HEK293 (cell line): ENCODE data around the gene CACNA2D3.
A peak's percentile ranks its signal among the peaks of the same experiment; 100 is the strongest.

Source experiments
- KLF9 ChIP-seq: fragments of 450-650 bp; formaldehyde crosslinking; IDR thresholded peaks from 2 replicates; pipeline ENCODE4 v1.5.1; 2016; ENCODE audit warnings: missing biosample characterization, missing genetic modification characterization, low read depth
- OVOL3 ChIP-seq: fragments of 450-650 bp; formaldehyde crosslinking; IDR thresholded peaks from 2 replicates; pipeline ENCODE4 v1.5.1; 2016; ENCODE audit warnings: missing biosample characterization, missing genetic modification characterization
- PRDM1 ChIP-seq: fragments of 450-650 bp; formaldehyde crosslinking; IDR thresholded peaks from 2 replicates; pipeline ENCODE4; 2016; ENCODE audit warnings: missing biosample characterization, missing genetic modification characterization
- RBAK ChIP-seq: fragments of 450-650 bp; formaldehyde crosslinking; IDR thresholded peaks from 2 replicates; pipeline ENCODE4 v1.5.1; 2016; ENCODE audit warnings: missing biosample characterization, missing genetic modification characterization
- SCRT1 ChIP-seq: fragments of 450-650 bp; formaldehyde crosslinking; IDR thresholded peaks from 2 replicates; pipeline ENCODE4 v1.5.1; 2016; ENCODE audit warnings: missing biosample characterization, missing genetic modification characterization, borderline replicate concordance
- ZBTB20 ChIP-seq: fragments of 450-650 bp; formaldehyde crosslinking; IDR thresholded peaks from 2 replicates; pipeline ENCODE4 v1.5.1; 2016; ENCODE audit warnings: missing biosample characterization, missing genetic modification characterization
- ZNF146 ChIP-seq: fragments of 450-650 bp; formaldehyde crosslinking; IDR thresholded peaks from 2 replicates; pipeline ENCODE4 v1.5.1; 2016; ENCODE audit warnings: missing biosample characterization, missing genetic modification characterization
- ZNF16 ChIP-seq: fragments of 450-650 bp; formaldehyde crosslinking; IDR thresholded peaks from 2 replicates; pipeline ENCODE4 v1.5.1; 2016; ENCODE audit warnings: low read depth, missing biosample characterization, missing genetic modification characterization
- ZNF175 ChIP-seq: fragments of 450-650 bp; formaldehyde crosslinking; IDR thresholded peaks from 2 replicates; pipeline ENCODE4 v1.5.1; 2016; ENCODE audit warnings: missing biosample characterization, missing genetic modification characterization
- ZNF221 ChIP-seq: fragments of 450-650 bp; formaldehyde crosslinking; IDR thresholded peaks from 2 replicates; pipeline ENCODE4 v1.5.1; 2017; ENCODE audit warnings: missing biosample characterization, missing genetic modification characterization, borderline replicate concordance
- ZNF223 ChIP-seq: fragments of 450-650 bp; formaldehyde crosslinking; IDR thresholded peaks from 2 replicates; pipeline ENCODE4 v1.5.1; 2016; ENCODE audit warnings: missing biosample characterization, missing genetic modification characterization
- ZNF248 ChIP-seq: fragments of 450-650 bp; formaldehyde crosslinking; IDR thresholded peaks from 2 replicates; pipeline ENCODE4 v1.5.1; 2017; ENCODE audit warnings: missing biosample characterization, missing genetic modification characterization
- ZNF292 ChIP-seq: fragments of 450-650 bp; formaldehyde crosslinking; IDR thresholded peaks from 2 replicates; pipeline ENCODE4 v1.5.1; 2016; ENCODE audit warnings: low read depth, missing biosample characterization, missing genetic modification characterization, borderline replicate concordance
- ZNF341 ChIP-seq: fragments of 450-650 bp; formaldehyde crosslinking; IDR thresholded peaks from 2 replicates; pipeline ENCODE4; 2016; ENCODE audit warnings: low read depth, missing biosample characterization, missing genetic modification characterization
- ZNF514 ChIP-seq: fragments of 450-650 bp; formaldehyde crosslinking; IDR thresholded peaks from 2 replicates; pipeline ENCODE4 v1.5.1; 2016; ENCODE audit warnings: missing biosample characterization, missing genetic modification characterization
- ZNF548 ChIP-seq: fragments of 450-650 bp; formaldehyde crosslinking; IDR thresholded peaks from 2 replicates; pipeline ENCODE4 v1.5.1; 2016; ENCODE audit warnings: missing biosample characterization, missing genetic modification characterization
- ZNF549 ChIP-seq: fragments of 450-650 bp; IDR thresholded peaks from 2 replicates; pipeline ENCODE4 v1.5.1; 2018; ENCODE audit warnings: missing biosample characterization, missing genetic modification characterization, mild to moderate bottlenecking, inconsistent platforms, moderate library complexity
- ZNF585B ChIP-seq: fragments of 450-650 bp; formaldehyde crosslinking; IDR thresholded peaks from 2 replicates; pipeline ENCODE4 v1.5.1; 2016; ENCODE audit warnings: missing biosample characterization, missing genetic modification characterization
- ZNF596 ChIP-seq: fragments of 450-650 bp; IDR thresholded peaks from 2 replicates; pipeline ENCODE4 v1.5.0; 2018; ENCODE audit warnings: missing biosample characterization, mild to moderate bottlenecking, missing genetic modification characterization, moderate library complexity
- ZNF623 ChIP-seq: fragments of 450-650 bp; formaldehyde crosslinking; IDR thresholded peaks from 2 replicates; pipeline ENCODE4 v1.5.1; 2016; ENCODE audit warnings: missing biosample characterization, missing genetic modification characterization
- ZSCAN30 ChIP-seq: fragments of 450-650 bp; IDR thresholded peaks from 2 replicates; pipeline ENCODE4 v1.5.1; 2018; ENCODE audit warnings: missing biosample characterization, mild to moderate bottlenecking, missing genetic modification characterization, moderate library complexity
- TF ChIP-seq, protein P1 (sequence below): fragments of 450-650 bp; formaldehyde crosslinking; IDR thresholded peaks from 2 replicates; pipeline ENCODE4 v1.5.1; 2017; ENCODE audit warnings: missing biosample characterization, missing genetic modification characterization
- TF ChIP-seq, protein P2 (sequence below): fragments of 450-650 bp; formaldehyde crosslinking; IDR thresholded peaks from 2 replicates; pipeline ENCODE4 v1.5.1; 2016; ENCODE audit warnings: missing biosample characterization, missing genetic modification characterization
- TF ChIP-seq, protein P3 (sequence below): fragments of 450-650 bp; formaldehyde crosslinking; IDR thresholded peaks from 2 replicates; pipeline ENCODE4 v1.5.1; 2017; ENCODE audit warnings: missing biosample characterization, missing genetic modification characterization
- TF ChIP-seq, protein P4 (sequence below): fragments of 450-650 bp; formaldehyde crosslinking; IDR thresholded peaks from 2 replicates; pipeline ENCODE4 v1.5.1; 2017; ENCODE audit warnings: missing biosample characterization, missing genetic modification characterization
- TF ChIP-seq, protein P5 (sequence below): fragments of 450-650 bp; formaldehyde crosslinking; IDR thresholded peaks from 2 replicates; pipeline ENCODE4 v1.5.1; 2016; ENCODE audit warnings: missing biosample characterization, missing genetic modification characterization
- TF ChIP-seq, protein P6 (sequence below): fragments of 450-650 bp; IDR thresholded peaks from 2 replicates; pipeline ENCODE4 v1.5.1; 2018; ENCODE audit warnings: missing biosample characterization, mild to moderate bottlenecking, missing genetic modification characterization

Gene CACNA2D3

DNA sequence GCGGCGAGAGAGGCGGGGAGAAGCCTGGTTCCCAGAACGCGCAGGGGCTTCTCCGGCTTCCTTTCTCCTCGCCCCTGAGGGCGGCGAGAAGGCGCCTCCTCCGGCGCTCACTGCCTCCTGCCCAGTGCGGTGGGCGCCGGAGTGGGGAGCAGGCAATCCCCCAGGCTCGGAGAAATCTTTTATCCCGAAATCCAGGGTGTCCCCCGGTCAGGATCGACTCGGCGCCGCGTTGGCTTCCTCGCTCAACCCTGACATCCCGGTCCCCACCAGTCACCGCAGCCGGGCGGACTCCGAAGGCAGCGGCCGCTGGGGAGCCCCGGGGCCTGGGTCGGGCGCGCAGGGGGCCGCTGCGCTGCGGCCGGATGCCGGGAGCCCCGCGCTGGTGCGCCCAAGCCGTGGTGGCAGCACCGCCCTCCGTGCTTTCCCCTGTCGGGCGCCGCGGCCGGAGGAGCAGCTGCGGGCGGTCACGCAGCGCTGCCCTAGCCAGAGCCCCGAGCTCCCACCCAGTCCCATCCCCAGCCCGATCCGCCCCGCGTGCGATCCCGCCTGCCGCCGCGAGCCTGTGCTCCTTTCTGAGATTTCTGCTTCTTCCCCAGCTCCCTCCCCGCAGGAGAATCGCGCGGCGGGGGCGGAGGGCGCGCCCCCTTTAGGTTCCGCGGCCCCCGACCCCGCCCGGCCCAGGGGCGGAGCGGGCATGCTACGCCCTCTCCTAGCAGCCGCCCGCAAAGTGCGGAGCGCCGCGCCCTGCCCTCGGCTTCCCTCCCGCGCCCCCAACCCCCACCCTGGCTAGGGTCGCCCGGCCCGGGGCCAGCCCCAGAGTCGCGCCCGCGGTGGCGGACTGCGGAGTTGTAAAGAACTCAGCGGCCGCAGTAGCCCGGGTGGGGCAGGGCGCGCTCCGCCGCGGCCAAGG is 683 bp upstream of the CACNA2D3 start (continued):
- no peak for TF ChIP-seq RBAK (tag by site-specific recombination)
- TF ChIP-seq ZSCAN30 = no peak
- TF ChIP-seq ZNF585B (tag by site-specific recombination) = no peak
- TF ChIP-seq ZNF548 (tag by site-specific recombination) = no peak
- TF ChIP-seq ZNF16 (tag by site-specific recombination) = no peak
- TF ChIP-seq, protein P1, sequence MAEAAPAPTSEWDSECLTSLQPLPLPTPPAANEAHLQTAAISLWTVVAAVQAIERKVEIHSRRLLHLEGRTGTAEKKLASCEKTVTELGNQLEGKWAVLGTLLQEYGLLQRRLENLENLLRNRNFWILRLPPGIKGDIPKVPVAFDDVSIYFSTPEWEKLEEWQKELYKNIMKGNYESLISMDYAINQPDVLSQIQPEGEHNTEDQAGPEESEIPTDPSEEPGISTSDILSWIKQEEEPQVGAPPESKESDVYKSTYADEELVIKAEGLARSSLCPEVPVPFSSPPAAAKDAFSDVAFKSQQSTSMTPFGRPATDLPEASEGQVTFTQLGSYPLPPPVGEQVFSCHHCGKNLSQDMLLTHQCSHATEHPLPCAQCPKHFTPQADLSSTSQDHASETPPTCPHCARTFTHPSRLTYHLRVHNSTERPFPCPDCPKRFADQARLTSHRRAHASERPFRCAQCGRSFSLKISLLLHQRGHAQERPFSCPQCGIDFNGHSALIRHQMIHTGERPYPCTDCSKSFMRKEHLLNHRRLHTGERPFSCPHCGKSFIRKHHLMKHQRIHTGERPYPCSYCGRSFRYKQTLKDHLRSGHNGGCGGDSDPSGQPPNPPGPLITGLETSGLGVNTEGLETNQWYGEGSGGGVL (tag by site-specific recombination) = peak; percentile 59
- no peak for TF ChIP-seq ZNF623
- no peak for TF ChIP-seq ZNF146 (tag by site-specific recombination)
- TF ChIP-seq, protein P2, sequence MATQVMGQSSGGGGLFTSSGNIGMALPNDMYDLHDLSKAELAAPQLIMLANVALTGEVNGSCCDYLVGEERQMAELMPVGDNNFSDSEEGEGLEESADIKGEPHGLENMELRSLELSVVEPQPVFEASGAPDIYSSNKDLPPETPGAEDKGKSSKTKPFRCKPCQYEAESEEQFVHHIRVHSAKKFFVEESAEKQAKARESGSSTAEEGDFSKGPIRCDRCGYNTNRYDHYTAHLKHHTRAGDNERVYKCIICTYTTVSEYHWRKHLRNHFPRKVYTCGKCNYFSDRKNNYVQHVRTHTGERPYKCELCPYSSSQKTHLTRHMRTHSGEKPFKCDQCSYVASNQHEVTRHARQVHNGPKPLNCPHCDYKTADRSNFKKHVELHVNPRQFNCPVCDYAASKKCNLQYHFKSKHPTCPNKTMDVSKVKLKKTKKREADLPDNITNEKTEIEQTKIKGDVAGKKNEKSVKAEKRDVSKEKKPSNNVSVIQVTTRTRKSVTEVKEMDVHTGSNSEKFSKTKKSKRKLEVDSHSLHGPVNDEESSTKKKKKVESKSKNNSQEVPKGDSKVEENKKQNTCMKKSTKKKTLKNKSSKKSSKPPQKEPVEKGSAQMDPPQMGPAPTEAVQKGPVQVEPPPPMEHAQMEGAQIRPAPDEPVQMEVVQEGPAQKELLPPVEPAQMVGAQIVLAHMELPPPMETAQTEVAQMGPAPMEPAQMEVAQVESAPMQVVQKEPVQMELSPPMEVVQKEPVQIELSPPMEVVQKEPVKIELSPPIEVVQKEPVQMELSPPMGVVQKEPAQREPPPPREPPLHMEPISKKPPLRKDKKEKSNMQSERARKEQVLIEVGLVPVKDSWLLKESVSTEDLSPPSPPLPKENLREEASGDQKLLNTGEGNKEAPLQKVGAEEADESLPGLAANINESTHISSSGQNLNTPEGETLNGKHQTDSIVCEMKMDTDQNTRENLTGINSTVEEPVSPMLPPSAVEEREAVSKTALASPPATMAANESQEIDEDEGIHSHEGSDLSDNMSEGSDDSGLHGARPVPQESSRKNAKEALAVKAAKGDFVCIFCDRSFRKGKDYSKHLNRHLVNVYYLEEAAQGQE (tag by site-specific recombination) = no peak
- TF ChIP-seq ZNF341 (tag by site-specific recombination) = peak; percentile 55
- peak; percentile 20; the same call in 1 of the 2 replicates for TF ChIP-seq ZBTB20 (tag by site-specific recombination)
- TF ChIP-seq, protein P3, sequence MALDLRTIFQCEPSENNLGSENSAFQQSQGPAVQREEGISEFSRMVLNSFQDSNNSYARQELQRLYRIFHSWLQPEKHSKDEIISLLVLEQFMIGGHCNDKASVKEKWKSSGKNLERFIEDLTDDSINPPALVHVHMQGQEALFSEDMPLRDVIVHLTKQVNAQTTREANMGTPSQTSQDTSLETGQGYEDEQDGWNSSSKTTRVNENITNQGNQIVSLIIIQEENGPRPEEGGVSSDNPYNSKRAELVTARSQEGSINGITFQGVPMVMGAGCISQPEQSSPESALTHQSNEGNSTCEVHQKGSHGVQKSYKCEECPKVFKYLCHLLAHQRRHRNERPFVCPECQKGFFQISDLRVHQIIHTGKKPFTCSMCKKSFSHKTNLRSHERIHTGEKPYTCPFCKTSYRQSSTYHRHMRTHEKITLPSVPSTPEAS = no peak
- TF ChIP-seq ZNF223 (tag by site-specific recombination) = no peak
- TF ChIP-seq ZNF248 (tag by site-specific recombination) = no peak
- TF ChIP-seq ZNF596 (tag by site-specific recombination) = no peak
- no peak for TF ChIP-seq ZNF514 (tag by site-specific recombination)
- no peak for TF ChIP-seq ZNF549 (tag by site-specific recombination)
- TF ChIP-seq ZNF175 (tag by site-specific recombination) = no peak
- TF ChIP-seq ZNF292 (tag by site-specific recombination) = no peak
- TF ChIP-seq PRDM1 = no peak
- TF ChIP-seq, protein P4, sequence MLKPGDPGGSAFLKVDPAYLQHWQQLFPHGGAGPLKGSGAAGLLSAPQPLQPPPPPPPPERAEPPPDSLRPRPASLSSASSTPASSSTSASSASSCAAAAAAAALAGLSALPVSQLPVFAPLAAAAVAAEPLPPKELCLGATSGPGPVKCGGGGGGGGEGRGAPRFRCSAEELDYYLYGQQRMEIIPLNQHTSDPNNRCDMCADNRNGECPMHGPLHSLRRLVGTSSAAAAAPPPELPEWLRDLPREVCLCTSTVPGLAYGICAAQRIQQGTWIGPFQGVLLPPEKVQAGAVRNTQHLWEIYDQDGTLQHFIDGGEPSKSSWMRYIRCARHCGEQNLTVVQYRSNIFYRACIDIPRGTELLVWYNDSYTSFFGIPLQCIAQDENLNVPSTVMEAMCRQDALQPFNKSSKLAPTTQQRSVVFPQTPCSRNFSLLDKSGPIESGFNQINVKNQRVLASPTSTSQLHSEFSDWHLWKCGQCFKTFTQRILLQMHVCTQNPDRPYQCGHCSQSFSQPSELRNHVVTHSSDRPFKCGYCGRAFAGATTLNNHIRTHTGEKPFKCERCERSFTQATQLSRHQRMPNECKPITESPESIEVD (tag by site-specific recombination) = no peak
- TF ChIP-seq, protein P5, sequence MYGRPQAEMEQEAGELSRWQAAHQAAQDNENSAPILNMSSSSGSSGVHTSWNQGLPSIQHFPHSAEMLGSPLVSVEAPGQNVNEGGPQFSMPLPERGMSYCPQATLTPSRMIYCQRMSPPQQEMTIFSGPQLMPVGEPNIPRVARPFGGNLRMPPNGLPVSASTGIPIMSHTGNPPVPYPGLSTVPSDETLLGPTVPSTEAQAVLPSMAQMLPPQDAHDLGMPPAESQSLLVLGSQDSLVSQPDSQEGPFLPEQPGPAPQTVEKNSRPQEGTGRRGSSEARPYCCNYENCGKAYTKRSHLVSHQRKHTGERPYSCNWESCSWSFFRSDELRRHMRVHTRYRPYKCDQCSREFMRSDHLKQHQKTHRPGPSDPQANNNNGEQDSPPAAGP (tag by site-specific recombination) = 0 out of 2 replicates have a peak, but pooled peaks have one; percentile 24
- no peak for TF ChIP-seq OVOL3 (tag by site-specific recombination)
- TF ChIP-seq, protein P6, sequence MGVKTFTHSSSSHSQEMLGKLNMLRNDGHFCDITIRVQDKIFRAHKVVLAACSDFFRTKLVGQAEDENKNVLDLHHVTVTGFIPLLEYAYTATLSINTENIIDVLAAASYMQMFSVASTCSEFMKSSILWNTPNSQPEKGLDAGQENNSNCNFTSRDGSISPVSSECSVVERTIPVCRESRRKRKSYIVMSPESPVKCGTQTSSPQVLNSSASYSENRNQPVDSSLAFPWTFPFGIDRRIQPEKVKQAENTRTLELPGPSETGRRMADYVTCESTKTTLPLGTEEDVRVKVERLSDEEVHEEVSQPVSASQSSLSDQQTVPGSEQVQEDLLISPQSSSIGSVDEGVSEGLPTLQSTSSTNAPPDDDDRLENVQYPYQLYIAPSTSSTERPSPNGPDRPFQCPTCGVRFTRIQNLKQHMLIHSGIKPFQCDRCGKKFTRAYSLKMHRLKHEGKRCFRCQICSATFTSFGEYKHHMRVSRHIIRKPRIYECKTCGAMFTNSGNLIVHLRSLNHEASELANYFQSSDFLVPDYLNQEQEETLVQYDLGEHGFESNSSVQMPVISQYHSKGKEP = no peak
- TF ChIP-seq ZNF221 = no peak
- peak; percentile 68; the same call in 1 of the 2 replicates for TF ChIP-seq KLF9 (tag by site-specific recombination)
- no peak for TF ChIP-seq SCRT1 (tag by site-specific recombination)
